A549 (cell line): ENCODE data around the gene TRH.

ENCODE experiments used
- CHD2 ChIP-seq: fragments of 150-350 bp; IDR thresholded peaks from 2 replicates; pipeline ENCODE4 v1.6.1; 2014; ENCODE audit warnings: low read length; ENCODE audit not compliant: partially characterized antibody
- EP300 ChIP-seq, 2 experiments: fragments of >200 bp; sonication (Bioruptor Twin); formaldehyde crosslinking; IDR thresholded peaks; 2 replicates in 1 of 2; 3 replicates in 1 of 2; pipeline ENCODE4 v1.6.1; 2016 to 2017
- HOXA7 ChIP-seq: fragments of 250-450 bp; sonication (Bioruptor Pico); IDR thresholded peaks from 2 replicates; pipeline ENCODE4 v1.5.0; 2020; ENCODE audit warnings: mild to moderate bottlenecking, moderate library complexity
- MYC ChIP-seq: IDR thresholded peaks from 2 replicates; pipeline ENCODE4 v1.6.1; 2012; ENCODE audit warnings: mild to moderate bottlenecking, inconsistent platforms, low read length, improper control_type of control experiment, borderline replicate concordance
- POLR2A ChIP-seq: IDR thresholded peaks from 2 replicates; pipeline ENCODE4 v1.6.1; 2012; ENCODE audit warnings: mild to moderate bottlenecking, low read length
- RFX5 ChIP-seq: fragments of 450-650 bp; IDR thresholded peaks from 2 replicates; pipeline ENCODE4 v1.7.1; 2014; ENCODE audit warnings: antibody characterized with exemption, mild to moderate bottlenecking, moderate library complexity
- TF ChIP-seq, protein P1 (sequence below): fragments of >200 bp; sonication (Bioruptor Twin); formaldehyde crosslinking; IDR thresholded peaks from 3 replicates; pipeline ENCODE4 v1.5.1; 2016
- TF ChIP-seq, protein P2 (sequence below): fragments of 150-350 bp; IDR thresholded peaks from 2 replicates; pipeline ENCODE4 v1.6.1; 2014; ENCODE audit warnings: low read depth, mild to moderate bottlenecking, low read length

DNA sequence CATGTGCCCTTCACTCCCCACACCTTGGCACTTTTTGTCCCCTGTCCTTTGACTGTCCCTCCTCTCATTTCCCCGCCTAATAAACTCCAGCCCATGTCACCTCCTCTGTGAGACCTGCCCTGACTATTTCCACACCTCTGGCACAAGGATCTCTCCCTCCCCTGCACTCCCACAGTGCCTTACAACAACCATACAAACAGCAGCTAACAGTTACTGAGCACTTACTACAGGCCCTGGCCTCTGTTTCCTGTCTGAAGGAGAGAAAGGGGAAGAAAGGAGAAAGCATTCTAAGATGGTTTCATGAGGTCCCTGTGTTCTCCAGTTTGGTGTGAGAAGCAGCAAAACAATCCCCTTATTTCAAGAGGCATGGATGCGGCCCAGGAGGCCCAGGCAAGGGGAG lies 20.0 kb upstream of the TRH start:
- TF ChIP-seq EP300 (IDR thresholded peaks at IDR 0.05): no peak
- TF ChIP-seq, protein P1, sequence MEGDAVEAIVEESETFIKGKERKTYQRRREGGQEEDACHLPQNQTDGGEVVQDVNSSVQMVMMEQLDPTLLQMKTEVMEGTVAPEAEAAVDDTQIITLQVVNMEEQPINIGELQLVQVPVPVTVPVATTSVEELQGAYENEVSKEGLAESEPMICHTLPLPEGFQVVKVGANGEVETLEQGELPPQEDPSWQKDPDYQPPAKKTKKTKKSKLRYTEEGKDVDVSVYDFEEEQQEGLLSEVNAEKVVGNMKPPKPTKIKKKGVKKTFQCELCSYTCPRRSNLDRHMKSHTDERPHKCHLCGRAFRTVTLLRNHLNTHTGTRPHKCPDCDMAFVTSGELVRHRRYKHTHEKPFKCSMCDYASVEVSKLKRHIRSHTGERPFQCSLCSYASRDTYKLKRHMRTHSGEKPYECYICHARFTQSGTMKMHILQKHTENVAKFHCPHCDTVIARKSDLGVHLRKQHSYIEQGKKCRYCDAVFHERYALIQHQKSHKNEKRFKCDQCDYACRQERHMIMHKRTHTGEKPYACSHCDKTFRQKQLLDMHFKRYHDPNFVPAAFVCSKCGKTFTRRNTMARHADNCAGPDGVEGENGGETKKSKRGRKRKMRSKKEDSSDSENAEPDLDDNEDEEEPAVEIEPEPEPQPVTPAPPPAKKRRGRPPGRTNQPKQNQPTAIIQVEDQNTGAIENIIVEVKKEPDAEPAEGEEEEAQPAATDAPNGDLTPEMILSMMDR: no peak
- no peak for TF ChIP-seq RFX5
- TF ChIP-seq, protein P2, sequence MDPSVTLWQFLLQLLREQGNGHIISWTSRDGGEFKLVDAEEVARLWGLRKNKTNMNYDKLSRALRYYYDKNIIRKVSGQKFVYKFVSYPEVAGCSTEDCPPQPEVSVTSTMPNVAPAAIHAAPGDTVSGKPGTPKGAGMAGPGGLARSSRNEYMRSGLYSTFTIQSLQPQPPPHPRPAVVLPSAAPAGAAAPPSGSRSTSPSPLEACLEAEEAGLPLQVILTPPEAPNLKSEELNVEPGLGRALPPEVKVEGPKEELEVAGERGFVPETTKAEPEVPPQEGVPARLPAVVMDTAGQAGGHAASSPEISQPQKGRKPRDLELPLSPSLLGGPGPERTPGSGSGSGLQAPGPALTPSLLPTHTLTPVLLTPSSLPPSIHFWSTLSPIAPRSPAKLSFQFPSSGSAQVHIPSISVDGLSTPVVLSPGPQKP: no peak
- TF ChIP-seq POLR2A: no peak
- TF ChIP-seq CHD2: no peak
- no peak for TF ChIP-seq HOXA7
- TF ChIP-seq MYC: no peak
